Transverse colon (tissue), 4 donors: ENCODE results near the gene KIDINS220.

Source experiments
- POLR2AphosphoS5 ChIP-seq, 3 donors: sonication (generic); formaldehyde crosslinking; IDR thresholded peaks; one replicate each; pipeline ENCODE4 v1.6.1; 2016; ENCODE audit warnings: antibody characterized with exemption in 3 of 3
- TF ChIP-seq, protein P1 (sequence below), 5 experiments: fragments of 200-600 bp in 3 of 5; fragments of 450-650 bp in 2 of 5; sonication (generic) in 3 of 5; IDR thresholded peaks; 1 replicate in 2 of 5; 2 replicates in 3 of 5; pipeline ENCODE4 v1.5.1; 2016 to 2017; ENCODE audit warnings: antibody characterized with exemption in 5 of 5, inconsistent platforms in 3 of 5, mild to moderate bottlenecking in 2 of 5, moderate library complexity in 1 of 5

- TF ChIP-seq, protein P1, sequence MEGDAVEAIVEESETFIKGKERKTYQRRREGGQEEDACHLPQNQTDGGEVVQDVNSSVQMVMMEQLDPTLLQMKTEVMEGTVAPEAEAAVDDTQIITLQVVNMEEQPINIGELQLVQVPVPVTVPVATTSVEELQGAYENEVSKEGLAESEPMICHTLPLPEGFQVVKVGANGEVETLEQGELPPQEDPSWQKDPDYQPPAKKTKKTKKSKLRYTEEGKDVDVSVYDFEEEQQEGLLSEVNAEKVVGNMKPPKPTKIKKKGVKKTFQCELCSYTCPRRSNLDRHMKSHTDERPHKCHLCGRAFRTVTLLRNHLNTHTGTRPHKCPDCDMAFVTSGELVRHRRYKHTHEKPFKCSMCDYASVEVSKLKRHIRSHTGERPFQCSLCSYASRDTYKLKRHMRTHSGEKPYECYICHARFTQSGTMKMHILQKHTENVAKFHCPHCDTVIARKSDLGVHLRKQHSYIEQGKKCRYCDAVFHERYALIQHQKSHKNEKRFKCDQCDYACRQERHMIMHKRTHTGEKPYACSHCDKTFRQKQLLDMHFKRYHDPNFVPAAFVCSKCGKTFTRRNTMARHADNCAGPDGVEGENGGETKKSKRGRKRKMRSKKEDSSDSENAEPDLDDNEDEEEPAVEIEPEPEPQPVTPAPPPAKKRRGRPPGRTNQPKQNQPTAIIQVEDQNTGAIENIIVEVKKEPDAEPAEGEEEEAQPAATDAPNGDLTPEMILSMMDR (IDR thresholded peaks at IDR 0.05): no peak
- no peak for TF ChIP-seq POLR2AphosphoS5 (IDR thresholded peaks at IDR 0.05)
Observed at GRCh38 chr2:8743261-8743660, 94.2 kb downstream of the KIDINS220 start.
